ENCODE measurements around the gene RPUSD2. TPM values are rescaled to one million over a fixed set of nuclear protein-coding genes. Genes with fewer than 3 reads are reported as not detected.

RPUSD2 gene
- total RNA-seq = 11.2 and 12.7 TPM in 2 replicates

GRCh38 chr15:40569129-40569953, at the start of gene RPUSD2:
TSS of gene RPUSD2 (plus strand) at chr15:40569299. CDS start at chr15:40569338, 39 bp downstream.

GRCh38 chr15:40564591-40565332, 4.3 kb upstream of the RPUSD2 start, which contains the start of gene CCDC32:
TSS of gene CCDC32 (minus strand) at chr15:40565042. CDS start at chr15:40563015, 2,027 bp downstream.

GRCh38 chr15:40593588-40594428, 24.7 kb downstream of the RPUSD2 start, which contains the start of gene KNL1:
TSS of gene KNL1 (plus strand) at chr15:40594249. CDS start at chr15:40602932, 8,683 bp downstream.

Small RNAs within 50 kb of the gene (small RNA-seq; reads per million reads assigned to genes)
- gene RF00017 (not detected), gene RN7SL376P (not detected), gene RNU6-516P (not detected)

Other genes starting within 250 kb of the RPUSD2 start
- gene INAFM2, start 245.6 kb upstream of the RPUSD2 start, total RNA-seq = 15.0 and 19.6 TPM in 2 replicates
- 15.2 and 15.7 TPM in 2 replicates for gene CCDC9B, start 228.4 kb upstream of the RPUSD2 start, total RNA-seq
- not detected in 2 replicates for gene PHGR1, start 218.3 kb upstream of the RPUSD2 start, total RNA-seq
- gene DISP2, start 211.1 kb upstream of the RPUSD2 start, total RNA-seq = under 0.01 and 0.10 TPM in 2 replicates
- 29.1 and 48.4 TPM in 2 replicates for gene KNSTRN, start 186.6 kb upstream of the RPUSD2 start, total RNA-seq
- gene IVD, start 163.5 kb upstream of the RPUSD2 start, total RNA-seq = 32.3 and 36.9 TPM in 2 replicates
- gene BAHD1, start 128.3 kb upstream of the RPUSD2 start, total RNA-seq = 16.0 and 16.6 TPM in 2 replicates
- gene CHST14, start 98.3 kb upstream of the RPUSD2 start, total RNA-seq = 18.6 and 20.6 TPM in 2 replicates
- gene CCDC32, start 4.3 kb upstream of the RPUSD2 start, total RNA-seq = 16.0 and 24.2 TPM in 2 replicates
- gene KNL1, start 24.9 kb downstream of the RPUSD2 start, total RNA-seq = 11.8 and 29.8 TPM in 2 replicates
- 3.6 and 4.8 TPM in 2 replicates for gene RAD51, start 125.9 kb downstream of the RPUSD2 start, total RNA-seq
- gene RMDN3, start 186.0 kb downstream of the RPUSD2 start, total RNA-seq = 25.9 and 29.4 TPM in 2 replicates
- gene GCHFR, start 194.8 kb downstream of the RPUSD2 start, total RNA-seq = 14.7 and 18.3 TPM in 2 replicates
- gene C15orf62, start 200.7 kb downstream of the RPUSD2 start, total RNA-seq = 0.65 and 1.4 TPM in 2 replicates
- 25.2 and 26.0 TPM in 2 replicates for gene ZFYVE19, start 237.8 kb downstream of the RPUSD2 start, total RNA-seq
- 22.2 and 41.6 TPM in 2 replicates for gene DNAJC17, start 238.2 kb downstream of the RPUSD2 start, total RNA-seq